NCI-H82 treated with DMSO at 0.1 percent for 48 hours (cell line): ENCODE measurements around the gene SLC44A2.

Source experiments
- DNase-seq: peaks from one replicate; lab custom pipeline; 2025; ENCODE audit not compliant: unreplicated experiment; lab: John Stamatoyannopoulos, UW

The SLC44A2 gene

GRCh38 chr19:10680545-10681135 is 55.3 kb downstream of the SLC44A2 start:
- no peak for DNase-seq

GRCh38 chr19:10681658-10682057 is 56.3 kb downstream of the SLC44A2 start:
- DNase-seq: no peak

- no peak for DNase-seq
These were observed 57.2 kb downstream of the SLC44A2 start for GRCh38 chr19:10682397-10683063.

GRCh38 chr19:10683064-10683426 is 57.7 kb downstream of the SLC44A2 start:
- no peak for DNase-seq

GRCh38 chr19:10683582-10683981 is 58.2 kb downstream of the SLC44A2 start:
- DNase-seq: no peak

GRCh38 chr19:10685210-10685609 is 59.9 kb downstream of the SLC44A2 start:
- DNase-seq: no peak

GRCh38 chr19:10686193-10686592 is 60.8 kb downstream of the SLC44A2 start:
- no peak for DNase-seq

GRCh38 chr19:10686661-10687517 is 61.5 kb downstream of the SLC44A2 start:
- DNase-seq: no peak

GRCh38 chr19:10687518-10688288 is 62.4 kb downstream of the SLC44A2 start:
- DNase-seq: no peak

GRCh38 chr19:10688545-10689280 is 63.4 kb downstream of the SLC44A2 start:
- no peak for DNase-seq

- no peak for DNase-seq
These were observed 65.0 kb downstream of the SLC44A2 start for GRCh38 chr19:10690341-10690781.

GRCh38 chr19:10691178-10691881 is 66.0 kb downstream of the SLC44A2 start:
- no peak for DNase-seq

- DNase-seq: no peak
These were observed 66.5 kb downstream of the SLC44A2 start for GRCh38 chr19:10691883-10692282.

GRCh38 chr19:10692673-10693264 is 67.4 kb downstream of the SLC44A2 start:
- DNase-seq: no peak
